GM12891 (cell line): ENCODE results near the gene PRELP.

ENCODE experiments used
- POLR2A ChIP-seq: IDR thresholded peaks from 2 replicates; pipeline ENCODE4 v1.6.1; 2011; ENCODE audit warnings: low read depth, low read length, control low read depth
- POLR2AphosphoS5 ChIP-seq: IDR thresholded peaks from 2 replicates; pipeline ENCODE4 v1.6.1; 2011; ENCODE audit warnings: low read depth, low read length, control low read depth
- TAF1 ChIP-seq: IDR thresholded peaks from 2 replicates; pipeline ENCODE4 v1.6.1; 2011; ENCODE audit warnings: low read depth, low read length, control low read depth

- TF ChIP-seq POLR2A (no peak), POLR2AphosphoS5 (no peak), TAF1 (no peak)
Observed at GRCh38 chr1:203450001-203450400, 25.6 kb upstream of the PRELP start.
